Lower leg skin (tissue), 4 donors: ENCODE measurements around the gene PAOX. TPM values are rescaled to one million over a fixed set of nuclear protein-coding genes. Genes with fewer than 3 reads are reported as not detected.

ENCODE experiments used
- DNase-seq, 2 donors: peaks; one replicate each; pipeline ENCODE4 v3.0.0-alpha.2; 2019; ENCODE audit warnings: low spot score in 2 of 2
- H3K4me3 ChIP-seq: fragments of 200-600 bp; sonication (generic); 2 replicates; pipeline ENCODE4 v1.5.1; 2017; ENCODE audit warnings: mild to moderate bottlenecking, low read depth; ENCODE audit not compliant: poor library complexity, severe bottlenecking
- POLR2A ChIP-seq, 2 donors: fragments of 450-650 bp; IDR thresholded peaks; one replicate each; pipeline ENCODE4 v1.6.1; 2016 to 2017; ENCODE audit warnings: antibody characterized with exemption in 2 of 2, mild to moderate bottlenecking in 1 of 2, moderate library complexity in 1 of 2
- WGBS, 2 donors: methylation state at CpG; one replicate each; pipeline ENCODE4 v1.1.5; 2018; 5-methylcytosine and 5-hydroxymethylcytosine counted together
- intact Hi-C: fragments of 100-400 bp; cut with DNase I; formaldehyde crosslinking; loops from one replicate; pipeline ENCODE4 v1.15.0; 2023; ENCODE audit warnings: low total_unique reads
- total RNA-seq, 4 donors: library from RNA; depleted of rRNA; stranded (reverse); fragments of >200 nt; gene quantifications; one replicate each; pipeline ENCODE4 v1.1.0, GENCODE V29; 2016
- TF ChIP-seq, protein P1 (sequence below), 3 donors: fragments of 450-650 bp; IDR thresholded peaks; one replicate each; pipeline ENCODE4 v1.5.1; 2016; ENCODE audit warnings: antibody characterized with exemption in 3 of 3, mild to moderate bottlenecking in 3 of 3, moderate library complexity in 2 of 3

PAOX gene
- total RNA-seq, 4 donors from 2014 or later, result 8.1 to 21.8 (median 14.4) TPM

GRCh38 chr10:133347710-133348517 lies 31.1 kb upstream of the PAOX start:
- no peak overlapping the region for H3K4me3 ChIP-seq
- intact Hi-C loops, result no loop called here
- WGBS, 2 donors, result 36 to 47% methylated on average over 11 to 15 of the region's 16 CpGs
- TF ChIP-seq POLR2A (IDR thresholded peaks at IDR 0.05), result no peak
- TF ChIP-seq, protein P1, sequence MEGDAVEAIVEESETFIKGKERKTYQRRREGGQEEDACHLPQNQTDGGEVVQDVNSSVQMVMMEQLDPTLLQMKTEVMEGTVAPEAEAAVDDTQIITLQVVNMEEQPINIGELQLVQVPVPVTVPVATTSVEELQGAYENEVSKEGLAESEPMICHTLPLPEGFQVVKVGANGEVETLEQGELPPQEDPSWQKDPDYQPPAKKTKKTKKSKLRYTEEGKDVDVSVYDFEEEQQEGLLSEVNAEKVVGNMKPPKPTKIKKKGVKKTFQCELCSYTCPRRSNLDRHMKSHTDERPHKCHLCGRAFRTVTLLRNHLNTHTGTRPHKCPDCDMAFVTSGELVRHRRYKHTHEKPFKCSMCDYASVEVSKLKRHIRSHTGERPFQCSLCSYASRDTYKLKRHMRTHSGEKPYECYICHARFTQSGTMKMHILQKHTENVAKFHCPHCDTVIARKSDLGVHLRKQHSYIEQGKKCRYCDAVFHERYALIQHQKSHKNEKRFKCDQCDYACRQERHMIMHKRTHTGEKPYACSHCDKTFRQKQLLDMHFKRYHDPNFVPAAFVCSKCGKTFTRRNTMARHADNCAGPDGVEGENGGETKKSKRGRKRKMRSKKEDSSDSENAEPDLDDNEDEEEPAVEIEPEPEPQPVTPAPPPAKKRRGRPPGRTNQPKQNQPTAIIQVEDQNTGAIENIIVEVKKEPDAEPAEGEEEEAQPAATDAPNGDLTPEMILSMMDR (IDR thresholded peaks at IDR 0.05), result no peak
- no peak for DNase-seq

DNA sequence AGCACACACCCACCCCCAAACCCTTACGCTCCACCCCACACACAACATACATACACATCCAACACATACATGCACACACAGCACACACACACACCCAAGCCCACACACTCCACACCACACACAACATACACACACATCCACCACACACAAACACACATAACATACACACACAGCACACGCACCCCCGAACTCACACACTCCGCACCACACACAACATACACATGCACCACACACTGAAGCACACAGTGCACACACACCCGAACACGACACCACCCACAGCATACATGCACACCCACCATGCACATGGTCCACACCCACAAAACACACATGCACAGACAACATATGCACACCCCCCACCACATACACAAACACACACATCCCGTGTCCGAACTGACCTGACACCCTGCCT lies 29.9 kb upstream of the PAOX start:
- no peak for DNase-seq
- no peak overlapping the region for H3K4me3 ChIP-seq
- TF ChIP-seq, protein P1 (IDR thresholded peaks at IDR 0.05), result peak in 1 of 3 donors; percentile 54
- no peak for TF ChIP-seq POLR2A (IDR thresholded peaks at IDR 0.05)
- intact Hi-C loops, result no loop called here
- 60 to 72% methylated on average over 8 of the region's 8 CpGs for WGBS, 2 donors

- no peak for DNase-seq
- no peak overlapping the region for H3K4me3 ChIP-seq
- no peak for TF ChIP-seq POLR2A (IDR thresholded peaks at IDR 0.05)
- TF ChIP-seq, protein P1 (IDR thresholded peaks at IDR 0.05), result no peak
- 24 to 44% methylated on average over 6 to 9 of the region's 9 CpGs for WGBS, 2 donors
- intact Hi-C loops, result no loop called here
Measured at GRCh38 chr10:133349577-133350011, 29.5 kb upstream of the PAOX start.

DNA sequence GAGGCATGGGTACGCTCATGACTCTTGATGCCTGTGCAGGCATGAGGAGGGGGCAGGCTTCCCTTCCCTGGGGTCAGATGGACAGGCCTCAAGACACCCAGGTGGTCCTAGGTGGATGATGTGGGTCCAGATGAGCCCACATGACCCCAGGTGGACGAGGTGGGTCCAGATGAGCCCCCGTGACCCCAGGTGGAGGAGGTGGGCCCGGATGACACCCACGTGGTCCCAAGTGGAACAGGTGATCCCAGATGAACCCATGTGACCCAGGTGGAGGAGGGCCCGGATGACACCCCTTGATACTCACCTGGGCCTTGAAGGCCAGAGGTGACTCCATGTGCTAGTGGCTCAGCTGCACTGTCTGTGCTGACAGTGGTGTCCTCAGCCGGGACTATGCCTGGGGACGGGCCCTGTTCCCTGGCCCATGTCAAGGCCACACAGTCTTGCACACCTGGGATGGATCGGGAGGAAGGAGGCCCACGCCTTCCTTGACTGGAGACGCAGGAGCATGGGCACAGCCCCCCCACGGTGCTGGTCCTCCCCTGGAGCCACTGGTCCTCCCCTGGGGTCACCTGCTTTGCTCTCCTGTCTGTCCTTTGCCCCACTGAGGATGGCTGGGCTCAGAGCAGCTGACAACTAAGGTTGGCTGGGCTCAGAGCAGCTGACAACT lies 28.6 kb upstream of the PAOX start:
- TF ChIP-seq, protein P1 (IDR thresholded peaks at IDR 0.05), result no peak
- no peak for TF ChIP-seq POLR2A (IDR thresholded peaks at IDR 0.05)
- intact Hi-C loops, result no loop called here
- DNase-seq, result no peak
- 74 to 78% methylated on average over 9 to 11 of the region's 12 CpGs for WGBS, 2 donors
- H3K4me3 ChIP-seq, result no peak overlapping the region

- WGBS, 2 donors, result 45 to 58% methylated on average over 6 to 10 of the region's 13 CpGs
- no peak for DNase-seq
- TF ChIP-seq, protein P1 (IDR thresholded peaks at IDR 0.05), result no peak
- TF ChIP-seq POLR2A (IDR thresholded peaks at IDR 0.05), result no peak
- H3K4me3 ChIP-seq, result no peak overlapping the region
- intact Hi-C loops, result no loop called here
Measured at GRCh38 chr10:133350950-133351329, 28.1 kb upstream of the PAOX start.
